HG03571 (cell line): ENCODE results near the gene BAX.

Experiments
- ATAC-seq: cut with Tn5 transposase; IDR thresholded peaks from one replicate; pipeline ENCODE4 v1.9.1; 2021; ENCODE audit not compliant: unreplicated experiment

BAX gene

GRCh38 chr19:48961673-48962028, 7.0 kb downstream of the BAX start:
- ATAC-seq, result no peak

- ATAC-seq, result peak; percentile 39
Measured at GRCh38 chr19:48962029-48962848, 7.6 kb downstream of the BAX start.

- ATAC-seq, result no peak
Measured at GRCh38 chr19:48962849-48963165, 8.1 kb downstream of the BAX start.

- ATAC-seq, result no peak
Measured at GRCh38 chr19:48963371-48964204, 8.9 kb downstream of the BAX start.

GRCh38 chr19:48964205-48965039, 9.7 kb downstream of the BAX start:
- no peak for ATAC-seq

- ATAC-seq, result peak; percentile 53
Measured at GRCh38 chr19:48965040-48965805, 10.5 kb downstream of the BAX start, which contains the start of gene FTL. Gene FTL, plus strand, starts transcription at chr19:48965309. Its CDS starts 199 bp downstream, at chr19:48965508.

- ATAC-seq, result peak; percentile 10
Measured at GRCh38 chr19:48965806-48966540, 11.3 kb downstream of the BAX start.

- no peak for ATAC-seq
Measured at GRCh38 chr19:48966541-48967345, 12.1 kb downstream of the BAX start.

GRCh38 chr19:48967346-48968178, 12.9 kb downstream of the BAX start:
- ATAC-seq, result no peak

GRCh38 chr19:48968179-48968661, 13.5 kb downstream of the BAX start:
- no peak for ATAC-seq

GRCh38 chr19:48968813-48969218, 14.1 kb downstream of the BAX start:
- no peak for ATAC-seq

GRCh38 chr19:48969276-48970138, 14.8 kb downstream of the BAX start:
- no peak for ATAC-seq

- no peak for ATAC-seq
Measured at GRCh38 chr19:48970139-48970766, 15.6 kb downstream of the BAX start.

- ATAC-seq, result no peak
Measured at GRCh38 chr19:48970923-48971395, 16.3 kb downstream of the BAX start.

GRCh38 chr19:48975947-48976847, 21.5 kb downstream of the BAX start:
- no peak for ATAC-seq
